ENCODE measurements around the gene CDK9.
A peak's percentile ranks its signal among the peaks of the same experiment; 100 is the strongest.

The CDK9 gene

GRCh38 chr9:127785933-127786772, at the start of gene CDK9:
CDK9 (plus strand) TSS chr9:127786034; CDS start chr9:127786149, 115 bp downstream.
- H3K4me1 Mint-ChIP-seq = peaks cover 57% of the 10 kb centered on the region
- H3K27me3 Mint-ChIP-seq = no peaks in the 10 kb centered on the region
- H3K9me3 Mint-ChIP-seq = no peaks in the 10 kb centered on the region
- peak within 1 kb of the TSS; percentile 86 for H3K4me3 Mint-ChIP-seq
- DNase-seq (ENCODE audit: low spot score in 2 of 2) (peak; percentile 92 to 93), ATAC-seq (replicated peaks; ENCODE audit: extremely low read depth, poor library complexity, severe bottlenecking) (peak; percentile 67)
- peak within 1 kb of the TSS; percentile 96 for H3K27ac Mint-ChIP-seq (ENCODE audit: low read depth)
- H3K36me3 Mint-ChIP-seq (ENCODE audit: insufficient read depth) = peaks cover 58% of the 10 kb centered on the region

- ATAC-seq (replicated peaks; ENCODE audit: extremely low read depth, poor library complexity, severe bottlenecking) (no peak), DNase-seq (ENCODE audit: low spot score in 2 of 2) (no peak)
- Mint-ChIP-seq H3K9me3 (no peaks in the 10 kb centered on the region), H3K27me3 (no peaks in the 10 kb centered on the region), H3K36me3 (ENCODE audit: insufficient read depth) (peaks cover 37% of the 10 kb centered on the region), H3K27ac (ENCODE audit: low read depth) (no peak overlapping the region), H3K4me1 (peaks cover 5% of the 10 kb centered on the region), H3K4me3 (no peak overlapping the region)
Observed at GRCh38 chr9:127738666-127739065, 47.2 kb upstream of the CDK9 start.

- Mint-ChIP-seq H3K36me3 (ENCODE audit: insufficient read depth) (peaks cover 47% of the 10 kb centered on the region), H3K27ac (ENCODE audit: low read depth) (no peak overlapping the region), H3K27me3 (no peaks in the 10 kb centered on the region), H3K9me3 (no peaks in the 10 kb centered on the region), H3K4me1 (no peaks in the 10 kb centered on the region), H3K4me3 (no peak overlapping the region)
- ATAC-seq (replicated peaks; ENCODE audit: extremely low read depth, poor library complexity, severe bottlenecking) (no peak), DNase-seq (ENCODE audit: low spot score in 2 of 2) (no peak)
Observed at GRCh38 chr9:127739614-127740330, 46.1 kb upstream of the CDK9 start.

- no peak for ATAC-seq (replicated peaks; ENCODE audit: extremely low read depth, poor library complexity, severe bottlenecking)
- DNase-seq (ENCODE audit: low spot score in 2 of 2) = no peak
- Mint-ChIP-seq H3K4me1 (peaks cover 2% of the 10 kb centered on the region), H3K4me3 (no peak overlapping the region), H3K36me3 (ENCODE audit: insufficient read depth) (peaks cover 53% of the 10 kb centered on the region), H3K27ac (ENCODE audit: low read depth) (peak overlapping the region; percentile 69), H3K9me3 (no peaks in the 10 kb centered on the region), H3K27me3 (no peaks in the 10 kb centered on the region)
Observed at GRCh38 chr9:127741831-127742434, 43.9 kb upstream of the CDK9 start.

- Mint-ChIP-seq H3K9me3 (no peaks in the 10 kb centered on the region), H3K4me3 (no peak overlapping the region), H3K4me1 (peaks cover 5% of the 10 kb centered on the region), H3K36me3 (ENCODE audit: insufficient read depth) (peaks cover 57% of the 10 kb centered on the region), H3K27me3 (no peaks in the 10 kb centered on the region), H3K27ac (ENCODE audit: low read depth) (no peak overlapping the region)
- ATAC-seq (replicated peaks; ENCODE audit: extremely low read depth, poor library complexity, severe bottlenecking) (no peak), DNase-seq (ENCODE audit: low spot score in 2 of 2) (no peak)
Observed at GRCh38 chr9:127742435-127743088, 43.3 kb upstream of the CDK9 start.

GRCh38 chr9:127744398-127745110, 41.3 kb upstream of the CDK9 start:
- no peak for DNase-seq (ENCODE audit: low spot score in 2 of 2)

GRCh38 chr9:127746959-127747569, 38.8 kb upstream of the CDK9 start:
- DNase-seq (ENCODE audit: low spot score in 2 of 2) (no peak), ATAC-seq (replicated peaks; ENCODE audit: extremely low read depth, poor library complexity, severe bottlenecking) (peak; percentile 73)
- peak overlapping the region; percentile 78 for H3K27ac Mint-ChIP-seq (ENCODE audit: low read depth)

More at GRCh38 chr9:127744398-127745110, 41.3 kb upstream of the CDK9 start:
- Mint-ChIP-seq H3K4me3 (no peak overlapping the region), H3K9me3 (no peaks in the 10 kb centered on the region), H3K36me3 (ENCODE audit: insufficient read depth) (peaks cover 60% of the 10 kb centered on the region), H3K4me1 (peaks cover 5% of the 10 kb centered on the region), H3K27me3 (no peaks in the 10 kb centered on the region), H3K27ac (ENCODE audit: low read depth) (peak overlapping the region; percentile 75)
- ATAC-seq (replicated peaks; ENCODE audit: extremely low read depth, poor library complexity, severe bottlenecking) = no peak

GRCh38 chr9:127749090-127749787, 36.6 kb upstream of the CDK9 start:
- Mint-ChIP-seq H3K27ac (ENCODE audit: low read depth) (peak overlapping the region; percentile 25), H3K9me3 (no peaks in the 10 kb centered on the region), H3K4me1 (peaks cover 29% of the 10 kb centered on the region), H3K4me3 (no peak overlapping the region), H3K36me3 (ENCODE audit: insufficient read depth) (peaks cover 57% of the 10 kb centered on the region), H3K27me3 (no peaks in the 10 kb centered on the region)
- DNase-seq (ENCODE audit: low spot score in 2 of 2) (no peak), ATAC-seq (replicated peaks; ENCODE audit: extremely low read depth, poor library complexity, severe bottlenecking) (no peak)

More at GRCh38 chr9:127746959-127747569, 38.8 kb upstream of the CDK9 start:
- Mint-ChIP-seq H3K4me3 (peak overlapping the region; percentile 43), H3K9me3 (no peaks in the 10 kb centered on the region), H3K4me1 (peaks cover 18% of the 10 kb centered on the region), H3K36me3 (ENCODE audit: insufficient read depth) (peaks cover 66% of the 10 kb centered on the region), H3K27me3 (no peaks in the 10 kb centered on the region)

- DNase-seq (ENCODE audit: low spot score in 2 of 2) = no peak
- H3K36me3 Mint-ChIP-seq (ENCODE audit: insufficient read depth) = peaks cover 46% of the 10 kb centered on the region
Observed at GRCh38 chr9:127751269-127752054, 34.4 kb upstream of the CDK9 start.

GRCh38 chr9:127753148-127753547, 32.7 kb upstream of the CDK9 start:
- peaks cover 24% of the 10 kb centered on the region for H3K4me1 Mint-ChIP-seq
- ATAC-seq (replicated peaks; ENCODE audit: extremely low read depth, poor library complexity, severe bottlenecking) = no peak
- H3K27me3 Mint-ChIP-seq = no peaks in the 10 kb centered on the region
- no peaks in the 10 kb centered on the region for H3K9me3 Mint-ChIP-seq
- no peak overlapping the region for H3K4me3 Mint-ChIP-seq
- H3K27ac Mint-ChIP-seq (ENCODE audit: low read depth) = peak overlapping the region; percentile 35
- H3K36me3 Mint-ChIP-seq (ENCODE audit: insufficient read depth) = peaks cover 43% of the 10 kb centered on the region
- DNase-seq (ENCODE audit: low spot score in 2 of 2) = no peak

More at GRCh38 chr9:127751269-127752054, 34.4 kb upstream of the CDK9 start:
- no peak overlapping the region for H3K4me3 Mint-ChIP-seq
- peak overlapping the region; percentile 49 for H3K27ac Mint-ChIP-seq (ENCODE audit: low read depth)
- H3K4me1 Mint-ChIP-seq = peaks cover 29% of the 10 kb centered on the region
- no peaks in the 10 kb centered on the region for H3K9me3 Mint-ChIP-seq
- no peak for ATAC-seq (replicated peaks; ENCODE audit: extremely low read depth, poor library complexity, severe bottlenecking)
- no peaks in the 10 kb centered on the region for H3K27me3 Mint-ChIP-seq
